ENCODE results near the gene NR1D2. TPM values are rescaled to one million over a fixed set of nuclear protein-coding genes. Genes with fewer than 3 reads are reported as not detected.

Gene NR1D2
- total and polyA plus RNA-seq, 4 donors: 6.1 to 35.7 (median 21.2) TPM

- TF ChIP-seq CTCF (IDR thresholded peaks at IDR 0.05; ENCODE audit: control extremely low read depth, extremely low read depth): no peak
- Histone ChIP-seq H3K9me3 (ENCODE audit: control insufficient read depth in 4 of 4, insufficient read depth in 3 of 4, low read length in 3 of 4) (no peaks in the 10 kb centered on the region), H3K4me1 (ENCODE audit: control insufficient read depth in 5 of 5, insufficient read depth in 5 of 5, low read length in 5 of 5) (peaks cover 3 to 48% (median 7%) of the 10 kb centered on the region in 5 donors), H3K27ac (ENCODE audit: low read depth in 1 of 2, low read length in 1 of 2) (peak overlapping the region in 1 of 2 donors; percentile 21), H3K36me3 (ENCODE audit: control insufficient read depth in 4 of 4, insufficient read depth in 4 of 4, low read length in 4 of 4) (peaks cover 0 to 16% (median under 1%) of the 10 kb centered on the region in 4 donors), H3K27me3 (ENCODE audit: control insufficient read depth in 3 of 3, insufficient read depth in 3 of 3, low read length in 2 of 3) (no peaks in the 10 kb centered on the region), H3K4me3 (no peak overlapping the region), H3K9ac (ENCODE audit: insufficient read depth in 1 of 2, low read length in 2 of 2) (no peak overlapping the region)
- ATAC-seq (ENCODE audit: insufficient read depth, low FRiP score) (no peak), DNase-seq (no peak)
- 64 to 84% methylated on average over 1 of the region's 1 CpG for WGBS, 2 donors
Observed at GRCh38 chr3:23953523-23953922, 8.4 kb downstream of the NR1D2 start.

GRCh38 chr3:23954144-23954543, 9.1 kb downstream of the NR1D2 start:
- Histone ChIP-seq H3K27me3 (ENCODE audit: control insufficient read depth in 3 of 3, insufficient read depth in 3 of 3, low read length in 2 of 3) (no peaks in the 10 kb centered on the region), H3K36me3 (ENCODE audit: control insufficient read depth in 4 of 4, insufficient read depth in 4 of 4, low read length in 4 of 4) (peaks cover 0 to 19% (median 2%) of the 10 kb centered on the region in 4 donors), H3K9me3 (ENCODE audit: control insufficient read depth in 4 of 4, insufficient read depth in 3 of 4, low read length in 3 of 4) (no peaks in the 10 kb centered on the region), H3K27ac (ENCODE audit: low read depth in 1 of 2, low read length in 1 of 2) (peak overlapping the region in 1 of 2 donors; percentile 19), H3K4me1 (ENCODE audit: control insufficient read depth in 5 of 5, insufficient read depth in 5 of 5, low read length in 5 of 5) (peaks cover 3 to 44% (median 7%) of the 10 kb centered on the region in 5 donors), H3K9ac (ENCODE audit: insufficient read depth in 1 of 2, low read length in 2 of 2) (no peak overlapping the region), H3K4me3 (no peak overlapping the region)
- 69 to 82% methylated on average over 5 of the region's 5 CpGs for WGBS, 2 donors
- no peak for TF ChIP-seq CTCF (IDR thresholded peaks at IDR 0.05; ENCODE audit: control extremely low read depth, extremely low read depth)
- ATAC-seq (ENCODE audit: insufficient read depth, low FRiP score) (no peak), DNase-seq (no peak)

DNA sequence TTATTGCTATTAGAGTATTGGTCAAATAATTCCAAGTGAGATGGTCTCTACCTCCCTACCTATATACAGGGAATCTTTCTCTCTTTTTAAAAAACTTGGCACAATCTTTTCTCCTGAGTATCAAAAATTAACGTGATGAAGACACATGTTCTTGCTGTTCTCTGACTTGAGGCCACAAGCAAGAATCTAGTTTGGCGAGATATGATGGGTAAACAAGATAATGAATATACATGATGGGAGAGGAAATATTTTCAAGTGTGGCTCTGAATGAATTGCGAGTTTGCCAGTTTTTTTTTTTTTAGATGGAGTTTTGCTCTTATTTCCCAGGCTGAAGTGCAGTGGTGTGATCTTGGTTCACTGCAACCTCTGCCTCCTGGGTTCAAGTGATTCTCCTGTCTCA, 11.6 kb downstream of the NR1D2 start:
- DNase-seq (no peak), ATAC-seq (ENCODE audit: insufficient read depth, low FRiP score) (no peak)
- Histone ChIP-seq H3K27me3 (ENCODE audit: control insufficient read depth in 3 of 3, insufficient read depth in 3 of 3, low read length in 2 of 3) (no peaks in the 10 kb centered on the region), H3K4me3 (no peak overlapping the region), H3K9ac (ENCODE audit: insufficient read depth in 1 of 2, low read length in 2 of 2) (no peak overlapping the region), H3K27ac (ENCODE audit: low read depth in 1 of 2, low read length in 1 of 2) (no peak overlapping the region), H3K36me3 (ENCODE audit: control insufficient read depth in 4 of 4, insufficient read depth in 4 of 4, low read length in 4 of 4) (peaks cover 2 to 29% (median 5%) of the 10 kb centered on the region in 4 donors), H3K9me3 (ENCODE audit: control insufficient read depth in 4 of 4, insufficient read depth in 3 of 4, low read length in 3 of 4) (no peaks in the 10 kb centered on the region), H3K4me1 (ENCODE audit: control insufficient read depth in 5 of 5, insufficient read depth in 5 of 5, low read length in 5 of 5) (peaks cover 0 to 30% (median 3%) of the 10 kb centered on the region in 5 donors)
- 68 to 80% methylated on average over 3 of the region's 3 CpGs for WGBS, 2 donors
- TF ChIP-seq CTCF (IDR thresholded peaks at IDR 0.05; ENCODE audit: control extremely low read depth, extremely low read depth): no peak
